ENCODE measurements around the gene PRDM16.

- TF ChIP-seq, protein P1, sequence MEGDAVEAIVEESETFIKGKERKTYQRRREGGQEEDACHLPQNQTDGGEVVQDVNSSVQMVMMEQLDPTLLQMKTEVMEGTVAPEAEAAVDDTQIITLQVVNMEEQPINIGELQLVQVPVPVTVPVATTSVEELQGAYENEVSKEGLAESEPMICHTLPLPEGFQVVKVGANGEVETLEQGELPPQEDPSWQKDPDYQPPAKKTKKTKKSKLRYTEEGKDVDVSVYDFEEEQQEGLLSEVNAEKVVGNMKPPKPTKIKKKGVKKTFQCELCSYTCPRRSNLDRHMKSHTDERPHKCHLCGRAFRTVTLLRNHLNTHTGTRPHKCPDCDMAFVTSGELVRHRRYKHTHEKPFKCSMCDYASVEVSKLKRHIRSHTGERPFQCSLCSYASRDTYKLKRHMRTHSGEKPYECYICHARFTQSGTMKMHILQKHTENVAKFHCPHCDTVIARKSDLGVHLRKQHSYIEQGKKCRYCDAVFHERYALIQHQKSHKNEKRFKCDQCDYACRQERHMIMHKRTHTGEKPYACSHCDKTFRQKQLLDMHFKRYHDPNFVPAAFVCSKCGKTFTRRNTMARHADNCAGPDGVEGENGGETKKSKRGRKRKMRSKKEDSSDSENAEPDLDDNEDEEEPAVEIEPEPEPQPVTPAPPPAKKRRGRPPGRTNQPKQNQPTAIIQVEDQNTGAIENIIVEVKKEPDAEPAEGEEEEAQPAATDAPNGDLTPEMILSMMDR (conservative IDR thresholded peaks at IDR 0.05; ENCODE audit: low read depth, low read length): no peak
- no peak for TF ChIP-seq EZH2 (IDR thresholded peaks at IDR 0.05; ENCODE audit: low read length, unreplicated experiment)
Measured at GRCh38 chr1:3119061-3119460, 50.1 kb downstream of the PRDM16 start.
